SK-N-SH treated with all-trans-retinoic acid at 6 μM for 48 hours (cell line): ENCODE data around the gene TTC39B.

Experiments
- BACH2 ChIP-seq: fragments of 250-450 bp; sonication (Bioruptor Pico); IDR thresholded peaks from 2 replicates; pipeline ENCODE4 v1.9.0; 2021; ENCODE audit warnings: mild to moderate bottlenecking, borderline replicate concordance
- OSR1 ChIP-seq: fragments of 250-450 bp; sonication (Bioruptor Pico); IDR thresholded peaks from 2 replicates; pipeline ENCODE4 v1.8.0; 2022; ENCODE audit warnings: moderate library complexity, mild to moderate bottlenecking, inconsistent platforms
- RARB ChIP-seq: fragments of 250-450 bp; sonication (Bioruptor Pico); IDR thresholded peaks from 2 replicates; pipeline ENCODE4 v1.8.0; 2021; ENCODE audit warnings: mild to moderate bottlenecking, moderate library complexity

GRCh38 chr9:15286161-15286821, 20.7 kb downstream of the TTC39B start:
- TF ChIP-seq OSR1 (CRISPR knock-in tag) (no peak), RARB (no peak), BACH2 (CRISPR knock-in tag) (no peak)
